ENCODE measurements around the gene TSLP.

Gene TSLP

GRCh38 chr5:111117136-111117535, 45.6 kb downstream of the TSLP start:
- Histone ChIP-seq H3K27ac (ENCODE audit: low read length) (no peak overlapping the region), H3K9ac (ENCODE audit: low read length) (no peak overlapping the region), H2AFZ (ENCODE audit: low read length) (no peak overlapping the region), H3K4me1 (ENCODE audit: low read length) (no peaks in the 10 kb centered on the region), H3K36me3 (replicated peaks; ENCODE audit: insufficient read depth, low read length) (peaks cover 13% of the 10 kb centered on the region; the same call in 1 of the 2 replicates), H3F3A (ENCODE audit: insufficient read depth, low read length) (no peaks in the 10 kb centered on the region), H4K20me1 (ENCODE audit: insufficient read depth, low read length) (no peaks in the 10 kb centered on the region), H3K4me3 (ENCODE audit: low read length) (no peak overlapping the region), H3K79me2 (ENCODE audit: low read length) (0 out of 2 replicates have a peak, but pooled peaks cover 2% of the 10 kb centered on the region), H3K9me3 (replicated peaks; ENCODE audit: insufficient read depth, low read length) (no peaks in the 10 kb centered on the region), H3K27me3 (replicated peaks; ENCODE audit: insufficient read depth, low read length) (no peaks in the 10 kb centered on the region), H3K4me2 (ENCODE audit: low read depth, low read length) (no peak overlapping the region), H3K9me2 (replicated peaks; ENCODE audit: insufficient read depth, low read length) (no peaks in the 10 kb centered on the region)
- TF ChIP-seq, protein P1, sequence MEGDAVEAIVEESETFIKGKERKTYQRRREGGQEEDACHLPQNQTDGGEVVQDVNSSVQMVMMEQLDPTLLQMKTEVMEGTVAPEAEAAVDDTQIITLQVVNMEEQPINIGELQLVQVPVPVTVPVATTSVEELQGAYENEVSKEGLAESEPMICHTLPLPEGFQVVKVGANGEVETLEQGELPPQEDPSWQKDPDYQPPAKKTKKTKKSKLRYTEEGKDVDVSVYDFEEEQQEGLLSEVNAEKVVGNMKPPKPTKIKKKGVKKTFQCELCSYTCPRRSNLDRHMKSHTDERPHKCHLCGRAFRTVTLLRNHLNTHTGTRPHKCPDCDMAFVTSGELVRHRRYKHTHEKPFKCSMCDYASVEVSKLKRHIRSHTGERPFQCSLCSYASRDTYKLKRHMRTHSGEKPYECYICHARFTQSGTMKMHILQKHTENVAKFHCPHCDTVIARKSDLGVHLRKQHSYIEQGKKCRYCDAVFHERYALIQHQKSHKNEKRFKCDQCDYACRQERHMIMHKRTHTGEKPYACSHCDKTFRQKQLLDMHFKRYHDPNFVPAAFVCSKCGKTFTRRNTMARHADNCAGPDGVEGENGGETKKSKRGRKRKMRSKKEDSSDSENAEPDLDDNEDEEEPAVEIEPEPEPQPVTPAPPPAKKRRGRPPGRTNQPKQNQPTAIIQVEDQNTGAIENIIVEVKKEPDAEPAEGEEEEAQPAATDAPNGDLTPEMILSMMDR (IDR thresholded peaks at IDR 0.05; ENCODE audit: low read length) = no peak
- TF ChIP-seq EZH2phosphoT487 (IDR thresholded peaks at IDR 0.05; ENCODE audit: low read length) (no peak), EZH2 (optimal IDR thresholded peaks at IDR 0.05; ENCODE audit: low read depth, low read length) (no peak)
- DNase-seq = no peak

DNA sequence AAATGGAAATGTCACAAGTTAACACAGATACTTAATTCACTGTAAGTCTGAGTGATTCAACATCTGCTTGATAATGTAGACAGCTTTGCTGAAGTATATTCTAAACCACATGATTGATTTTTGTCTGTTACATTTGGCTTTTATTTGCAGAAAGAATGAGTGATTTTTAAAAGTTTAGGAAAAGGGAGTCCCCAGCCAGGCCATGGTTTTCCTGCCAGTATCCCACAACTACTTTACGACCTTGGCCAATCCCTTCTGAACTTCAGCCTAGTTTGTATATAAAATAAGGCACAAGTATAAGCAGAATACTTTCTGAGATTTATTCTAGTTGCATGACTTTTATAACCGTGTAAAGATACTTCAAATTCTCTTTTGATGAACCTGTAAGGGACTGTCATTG, 47.7 kb downstream of the TSLP start:
- Histone ChIP-seq H3K9me3 (replicated peaks; ENCODE audit: insufficient read depth, low read length) (no peaks in the 10 kb centered on the region), H3K4me2 (ENCODE audit: low read depth, low read length) (no peak overlapping the region), H3K79me2 (ENCODE audit: low read length) (no peaks in the 10 kb centered on the region), H3K27ac (ENCODE audit: low read length) (no peak overlapping the region), H4K20me1 (ENCODE audit: insufficient read depth, low read length) (no peaks in the 10 kb centered on the region), H3K4me1 (ENCODE audit: low read length) (no peaks in the 10 kb centered on the region), H2AFZ (ENCODE audit: low read length) (no peak overlapping the region), H3K4me3 (ENCODE audit: low read length) (no peak overlapping the region), H3K9me2 (replicated peaks; ENCODE audit: insufficient read depth, low read length) (no peaks in the 10 kb centered on the region), H3K9ac (ENCODE audit: low read length) (no peak overlapping the region), H3K27me3 (replicated peaks; ENCODE audit: insufficient read depth, low read length) (no peaks in the 10 kb centered on the region), H3F3A (ENCODE audit: insufficient read depth, low read length) (no peaks in the 10 kb centered on the region), H3K36me3 (replicated peaks; ENCODE audit: insufficient read depth, low read length) (peaks cover 18% of the 10 kb centered on the region; the same call in 1 of the 2 replicates)
- TF ChIP-seq, protein P1 (IDR thresholded peaks at IDR 0.05; ENCODE audit: low read length) = no peak
- TF ChIP-seq EZH2phosphoT487 (IDR thresholded peaks at IDR 0.05; ENCODE audit: low read length) (no peak), EZH2 (optimal IDR thresholded peaks at IDR 0.05; ENCODE audit: low read depth, low read length) (no peak)
- no peak for DNase-seq

DNA sequence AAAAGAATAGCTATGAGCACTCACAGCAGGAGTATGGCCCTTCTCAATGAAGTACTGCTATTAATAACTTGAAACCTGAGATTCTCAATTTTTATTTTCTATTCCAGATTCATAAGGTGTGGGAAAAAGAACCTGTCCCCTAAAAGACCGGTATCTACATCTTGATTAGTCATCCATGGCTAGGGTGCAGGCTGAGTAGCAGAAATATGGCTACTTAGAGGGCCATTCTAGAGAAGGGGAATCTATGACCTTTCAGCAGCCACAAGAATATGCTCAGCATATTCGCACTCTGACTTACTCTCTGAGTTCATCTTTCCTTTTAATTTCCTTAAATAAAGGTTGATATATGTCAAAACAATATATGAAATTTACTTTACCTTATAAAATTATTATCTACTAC, 48.3 kb downstream of the TSLP start:
- Histone ChIP-seq H3K9me2 (replicated peaks; ENCODE audit: insufficient read depth, low read length) (no peaks in the 10 kb centered on the region), H3K4me2 (ENCODE audit: low read depth, low read length) (no peak overlapping the region), H3K36me3 (replicated peaks; ENCODE audit: insufficient read depth, low read length) (peaks cover 18% of the 10 kb centered on the region; the same call in 1 of the 2 replicates), H3K27ac (ENCODE audit: low read length) (no peak overlapping the region), H3K9ac (ENCODE audit: low read length) (no peak overlapping the region), H3K4me1 (ENCODE audit: low read length) (no peaks in the 10 kb centered on the region), H3K9me3 (replicated peaks; ENCODE audit: insufficient read depth, low read length) (no peaks in the 10 kb centered on the region), H3K4me3 (ENCODE audit: low read length) (no peak overlapping the region), H4K20me1 (ENCODE audit: insufficient read depth, low read length) (no peaks in the 10 kb centered on the region), H3F3A (ENCODE audit: insufficient read depth, low read length) (no peaks in the 10 kb centered on the region), H2AFZ (ENCODE audit: low read length) (no peak overlapping the region), H3K27me3 (replicated peaks; ENCODE audit: insufficient read depth, low read length) (no peaks in the 10 kb centered on the region), H3K79me2 (ENCODE audit: low read length) (no peaks in the 10 kb centered on the region)
- no peak for DNase-seq
- TF ChIP-seq EZH2 (optimal IDR thresholded peaks at IDR 0.05; ENCODE audit: low read depth, low read length) (no peak), EZH2phosphoT487 (IDR thresholded peaks at IDR 0.05; ENCODE audit: low read length) (no peak)
- TF ChIP-seq, protein P1 (IDR thresholded peaks at IDR 0.05; ENCODE audit: low read length) = no peak

All from MM.1S (cell line).